Astrocyte (in vitro differentiated cells and primary cell): Measurements from ENCODE around the gene PPP4C. TPM values are rescaled to one million over a fixed set of nuclear protein-coding genes. Genes with fewer than 3 reads are reported as not detected.

Source experiments
- DNase-seq: peaks from one replicate; pipeline ENCODE4 v3.0.0-alpha.2; 2010; ENCODE audit warnings: low read depth
- FAIRE-seq: peaks from 2 replicates; lab custom pipeline; 2011; peaks lifted over from hg19 to GRCh38; lab: Jason Lieb, UNC
- H2AFZ ChIP-seq: 2 replicates; pipeline ENCODE4 v1.6.0; 2012; ENCODE audit warnings: low read depth, low read length, inconsistent platforms
- H3K27ac ChIP-seq: 2 replicates; pipeline ENCODE4 v1.5.1; 2011; ENCODE audit warnings: low read depth, low read length, inconsistent platforms
- H3K27me3 ChIP-seq: 2 replicates; pipeline ENCODE4 v1.6.0; 2011; ENCODE audit warnings: low read length, inconsistent platforms; ENCODE audit not compliant: insufficient read depth
- H3K36me3 ChIP-seq: 2 replicates; pipeline ENCODE4 v1.5.1; 2011; ENCODE audit warnings: low read length, inconsistent platforms; ENCODE audit not compliant: insufficient read depth
- H3K4me1 ChIP-seq: 2 replicates; pipeline ENCODE4 v1.5.1; 2011; ENCODE audit warnings: low read length, inconsistent platforms; ENCODE audit not compliant: insufficient read depth
- H3K4me2 ChIP-seq: 2 replicates; pipeline ENCODE4 v1.6.0; 2012; ENCODE audit warnings: low read length, inconsistent platforms
- H3K4me3 ChIP-seq: 2 replicates; pipeline ENCODE4 v1.5.1; 2011; ENCODE audit warnings: low read depth, mild to moderate bottlenecking, low read length, inconsistent platforms; ENCODE audit not compliant: insufficient read depth
- H3K79me2 ChIP-seq: 2 replicates; pipeline ENCODE4 v1.6.0; 2012; ENCODE audit warnings: mild to moderate bottlenecking, low read length, inconsistent platforms; ENCODE audit not compliant: insufficient read depth
- H3K9ac ChIP-seq: 2 replicates; pipeline ENCODE4 v1.6.0; 2012; ENCODE audit warnings: mild to moderate bottlenecking, low read length, inconsistent platforms
- H3K9me3 ChIP-seq: 2 replicates; pipeline ENCODE4 v1.5.1; 2012; ENCODE audit warnings: low read depth, mild to moderate bottlenecking, low read length, inconsistent platforms; ENCODE audit not compliant: insufficient read depth
- H4K20me1 ChIP-seq: 2 replicates; pipeline ENCODE4 v1.6.0; 2012; ENCODE audit warnings: low read length, inconsistent platforms; ENCODE audit not compliant: insufficient read depth
- H3K27ac Mint-ChIP-seq: one replicate; pipeline ENCODE4 v1.8.0; 2021; ENCODE audit warnings: mild to moderate bottlenecking, mixed read lengths; ENCODE audit not compliant: unreplicated experiment
- H3K27me3 Mint-ChIP-seq: one replicate; pipeline ENCODE4 v1.8.0; 2021; ENCODE audit warnings: low read depth, mixed read lengths; ENCODE audit not compliant: unreplicated experiment
- H3K36me3 Mint-ChIP-seq: one replicate; pipeline ENCODE4 v1.8.0; 2021; ENCODE audit warnings: low read depth, mixed read lengths; ENCODE audit not compliant: unreplicated experiment
- H3K4me1 Mint-ChIP-seq: one replicate; pipeline ENCODE4 v1.8.0; 2021; ENCODE audit warnings: low read depth, mixed read lengths; ENCODE audit not compliant: unreplicated experiment
- H3K4me3 Mint-ChIP-seq: one replicate; pipeline ENCODE4 v1.8.0; 2021; ENCODE audit warnings: mild to moderate bottlenecking, moderate library complexity, mixed read lengths; ENCODE audit not compliant: unreplicated experiment
- H3K9me3 Mint-ChIP-seq: one replicate; pipeline ENCODE4 v1.8.0; 2021; ENCODE audit warnings: mild to moderate bottlenecking, mixed read lengths; ENCODE audit not compliant: unreplicated experiment
- CTCF ChIP-seq: IDR thresholded peaks from 2 replicates; pipeline ENCODE4 v1.5.1; 2011; ENCODE audit warnings: low read depth, mild to moderate bottlenecking, inconsistent platforms, low read length, moderate library complexity; ENCODE audit not compliant: insufficient read depth
- EZH2 ChIP-seq: IDR thresholded peaks from 2 replicates; pipeline ENCODE4 v1.6.1; 2012; ENCODE audit warnings: mild to moderate bottlenecking, low read length, inconsistent platforms; ENCODE audit not compliant: insufficient read depth
- total RNA-seq: library from RNA; stranded (reverse); gene quantifications from 2 replicates; pipeline ENCODE4 v1.2.1, GENCODE V29; 2021

PPP4C gene
- total RNA-seq, 1 donor from 2014 or later: 140 TPM

DNA sequence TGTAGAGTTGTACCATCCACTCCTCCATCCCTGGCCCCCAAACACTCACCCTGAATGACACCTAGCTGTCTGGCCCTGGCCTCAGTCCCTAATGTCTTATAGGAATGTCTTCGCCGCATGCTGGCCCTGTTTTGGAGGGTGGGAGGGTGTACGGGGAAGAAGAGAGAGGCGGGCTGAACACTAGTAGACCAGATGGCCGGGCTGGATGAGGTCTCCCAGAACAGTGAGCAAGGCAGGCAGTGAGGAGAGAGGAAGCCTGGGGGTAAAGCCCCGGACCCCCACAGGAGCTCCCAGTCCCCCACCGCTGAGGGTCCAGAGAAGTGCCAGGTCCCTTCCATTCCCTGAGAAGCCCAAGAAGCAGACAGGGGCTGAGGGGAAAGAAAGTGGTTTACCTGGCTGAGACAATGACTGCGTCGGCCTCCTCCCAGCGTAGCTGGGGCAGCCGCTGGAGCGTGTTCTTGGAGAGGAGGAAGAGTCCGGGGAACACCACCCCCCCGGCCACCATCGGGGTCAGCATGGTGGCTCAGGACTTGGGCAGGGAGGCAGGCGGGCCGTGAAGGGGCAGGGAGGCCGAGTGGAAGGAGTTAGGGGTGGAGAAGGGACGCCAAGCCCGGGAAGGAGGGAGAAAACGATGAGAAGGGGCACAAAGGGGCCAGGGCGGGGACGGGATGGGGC lies 45.6 kb upstream of the PPP4C start:
- FAIRE-seq: no peak
- Histone ChIP-seq H4K20me1 (peaks cover 8% of the 10 kb centered on the region), H3K79me2 (no peaks in the 10 kb centered on the region), H3K4me1 (peaks cover 5% of the 10 kb centered on the region), H3K9ac (no peak overlapping the region), H3K27ac (no peak overlapping the region), H3K4me2 (no peak overlapping the region), H2AFZ (no peak overlapping the region), H3K27me3 (peaks cover 35% of the 10 kb centered on the region), H3K4me3 (no peak overlapping the region), H3K36me3 (no peaks in the 10 kb centered on the region), H3K9me3 (no peaks in the 10 kb centered on the region)
- Mint-ChIP-seq H3K27ac (no peak overlapping the region), H3K4me1 (peaks cover 4% of the 10 kb centered on the region), H3K36me3 (no peaks in the 10 kb centered on the region), H3K9me3 (peaks cover 3% of the 10 kb centered on the region), H3K27me3 (peaks cover 53% of the 10 kb centered on the region), H3K4me3 (no peak overlapping the region)
- DNase-seq: no peak
- TF ChIP-seq CTCF: no peak
- peak; percentile 61 for TF ChIP-seq EZH2

DNA sequence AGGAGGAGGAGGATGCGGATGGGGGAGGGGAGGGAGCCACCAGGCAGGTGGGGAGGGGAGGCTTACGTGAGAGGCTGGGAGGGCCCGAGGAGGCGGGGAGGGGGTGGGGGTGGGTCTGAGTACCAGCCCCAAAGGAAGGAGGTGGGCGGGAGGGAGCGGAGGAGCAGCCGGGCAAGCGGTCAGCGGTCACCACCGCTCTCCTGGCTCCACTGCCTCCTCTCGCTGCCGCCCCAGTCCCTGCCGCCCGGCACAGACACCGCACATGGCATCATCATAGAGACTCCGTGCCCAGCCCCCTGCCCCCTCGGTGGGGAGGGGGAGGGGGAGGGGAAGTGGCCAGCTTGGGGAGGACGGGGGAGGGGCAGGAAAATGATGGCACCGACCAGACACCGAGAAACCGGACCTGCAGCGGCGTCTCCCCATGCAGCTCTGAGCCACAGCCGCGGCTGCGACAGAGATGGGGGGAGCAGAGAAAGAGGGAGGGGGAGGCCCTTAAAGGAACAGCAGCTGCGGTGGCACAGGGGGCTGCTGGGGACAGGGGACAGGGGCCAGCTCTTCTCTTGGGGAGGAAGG lies 44.9 kb upstream of the PPP4C start, which contains the start of gene TLCD3B:
TLCD3B (minus strand) TSS at position 431 of the 573 bp plus-strand sequence. CDS start 744 bp downstream, outside the sequence.
- Histone ChIP-seq H3K4me1 (peaks cover 5% of the 10 kb centered on the region), H3K9ac (no peak within 1 kb of the TSS), H3K27me3 (peaks cover 35% of the 10 kb centered on the region), H2AFZ (no peak within 1 kb of the TSS), H3K79me2 (no peaks in the 10 kb centered on the region), H3K27ac (no peak within 1 kb of the TSS), H3K9me3 (no peaks in the 10 kb centered on the region), H4K20me1 (peaks cover 8% of the 10 kb centered on the region), H3K4me3 (no peak within 1 kb of the TSS), H3K4me2 (peak within 1 kb of the TSS; percentile 67), H3K36me3 (no peaks in the 10 kb centered on the region)
- FAIRE-seq (no peak), DNase-seq (no peak)
- Mint-ChIP-seq H3K36me3 (no peaks in the 10 kb centered on the region), H3K4me3 (peak within 1 kb of the TSS; percentile 70), H3K27ac (no peak within 1 kb of the TSS), H3K4me1 (peaks cover 4% of the 10 kb centered on the region), H3K9me3 (peaks cover 3% of the 10 kb centered on the region), H3K27me3 (peaks cover 53% of the 10 kb centered on the region)
- TF ChIP-seq CTCF (no peak), EZH2 (no peak)

- Histone ChIP-seq H4K20me1 (peaks cover 8% of the 10 kb centered on the region), H2AFZ (no peak overlapping the region), H3K27ac (no peak overlapping the region), H3K79me2 (no peaks in the 10 kb centered on the region), H3K4me3 (no peak overlapping the region), H3K9me3 (no peaks in the 10 kb centered on the region), H3K4me1 (peaks cover 5% of the 10 kb centered on the region), H3K9ac (no peak overlapping the region), H3K27me3 (peaks cover 35% of the 10 kb centered on the region), H3K4me2 (peak overlapping the region; percentile 67), H3K36me3 (no peaks in the 10 kb centered on the region)
- TF ChIP-seq EZH2 (no peak), CTCF (no peak)
- DNase-seq: no peak
- FAIRE-seq: no peak
- Mint-ChIP-seq H3K36me3 (peaks cover 2% of the 10 kb centered on the region), H3K4me3 (no peak overlapping the region), H3K9me3 (peaks cover 3% of the 10 kb centered on the region), H3K27ac (no peak overlapping the region), H3K27me3 (peaks cover 58% of the 10 kb centered on the region), H3K4me1 (peaks cover 4% of the 10 kb centered on the region)
Measured at GRCh38 chr16:30031477-30031918, 44.3 kb upstream of the PPP4C start.
